Measurements from ENCODE around the gene ZBTB16. TPM values are rescaled to one million over a fixed set of nuclear protein-coding genes. Genes with fewer than 3 reads are reported as not detected.

The ZBTB16 gene, protein sequence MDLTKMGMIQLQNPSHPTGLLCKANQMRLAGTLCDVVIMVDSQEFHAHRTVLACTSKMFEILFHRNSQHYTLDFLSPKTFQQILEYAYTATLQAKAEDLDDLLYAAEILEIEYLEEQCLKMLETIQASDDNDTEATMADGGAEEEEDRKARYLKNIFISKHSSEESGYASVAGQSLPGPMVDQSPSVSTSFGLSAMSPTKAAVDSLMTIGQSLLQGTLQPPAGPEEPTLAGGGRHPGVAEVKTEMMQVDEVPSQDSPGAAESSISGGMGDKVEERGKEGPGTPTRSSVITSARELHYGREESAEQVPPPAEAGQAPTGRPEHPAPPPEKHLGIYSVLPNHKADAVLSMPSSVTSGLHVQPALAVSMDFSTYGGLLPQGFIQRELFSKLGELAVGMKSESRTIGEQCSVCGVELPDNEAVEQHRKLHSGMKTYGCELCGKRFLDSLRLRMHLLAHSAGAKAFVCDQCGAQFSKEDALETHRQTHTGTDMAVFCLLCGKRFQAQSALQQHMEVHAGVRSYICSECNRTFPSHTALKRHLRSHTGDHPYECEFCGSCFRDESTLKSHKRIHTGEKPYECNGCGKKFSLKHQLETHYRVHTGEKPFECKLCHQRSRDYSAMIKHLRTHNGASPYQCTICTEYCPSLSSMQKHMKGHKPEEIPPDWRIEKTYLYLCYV
- total RNA-seq (2021; ENCODE audit: unreplicated experiment) (0.21 TPM), Bru-seq, nascent RNA (percentile 5 among the genes with signal in this experiment), BruChase-seq, experiment 1, labeled RNA remaining after a 2-hour chase (not detected), BruChase-seq, experiment 2, labeled RNA remaining after a 6-hour chase (percentile 2 among the genes with signal in this experiment)
- not detected for polyA plus RNA-seq (2012; ENCODE audit: insufficient read length)
- long read RNA-seq = 0 reads

DNA sequence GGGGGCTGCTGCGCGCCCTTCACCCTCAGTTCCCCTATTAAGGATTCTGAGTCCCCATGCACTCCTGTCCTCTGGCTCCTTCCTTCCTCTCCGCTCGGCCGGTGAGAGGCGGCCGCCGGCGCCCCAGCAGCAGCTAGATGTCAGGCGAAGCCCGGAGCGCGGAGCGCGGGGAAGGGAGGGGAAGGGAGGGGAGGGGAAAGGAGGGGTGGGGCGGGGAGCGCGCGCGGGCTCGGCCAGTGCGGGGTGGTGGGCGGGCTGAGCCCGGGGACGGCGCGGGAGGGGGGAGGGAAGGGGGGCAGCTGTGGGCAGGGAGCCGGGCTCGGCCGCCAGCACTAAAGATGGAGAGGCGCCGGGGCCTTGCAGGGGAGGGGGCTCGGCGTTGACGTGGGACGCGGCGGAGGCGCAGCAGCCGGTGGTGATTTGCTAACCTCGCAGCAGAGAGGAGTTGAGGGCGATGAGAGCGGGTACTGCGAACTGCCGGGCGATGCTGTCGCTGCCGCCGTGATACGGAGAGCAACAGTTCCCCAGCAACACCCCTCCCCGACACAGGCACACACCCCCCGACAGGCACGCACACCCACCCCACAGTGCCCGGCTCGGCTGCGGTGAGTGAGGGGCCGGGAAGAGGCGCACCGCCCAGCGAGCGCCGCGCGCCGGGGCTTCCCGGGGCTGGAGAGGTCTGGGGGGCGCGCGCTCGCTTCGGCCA is at the start of gene ZBTB16:
Gene ZBTB16 (plus strand): TSS at position 434 of the 706 bp plus-strand sequence. CDS start 3,590 bp downstream, outside the sequence.
- no peak for TF ChIP-seq POLR2AphosphoS5 (IDR thresholded peaks at IDR 0.05; ENCODE audit: low read depth, low read length)
- no peak for TF ChIP-seq TCF7L2 (IDR thresholded peaks at IDR 0.05; ENCODE audit: low read depth, low read length)
- TF ChIP-seq, protein P1, sequence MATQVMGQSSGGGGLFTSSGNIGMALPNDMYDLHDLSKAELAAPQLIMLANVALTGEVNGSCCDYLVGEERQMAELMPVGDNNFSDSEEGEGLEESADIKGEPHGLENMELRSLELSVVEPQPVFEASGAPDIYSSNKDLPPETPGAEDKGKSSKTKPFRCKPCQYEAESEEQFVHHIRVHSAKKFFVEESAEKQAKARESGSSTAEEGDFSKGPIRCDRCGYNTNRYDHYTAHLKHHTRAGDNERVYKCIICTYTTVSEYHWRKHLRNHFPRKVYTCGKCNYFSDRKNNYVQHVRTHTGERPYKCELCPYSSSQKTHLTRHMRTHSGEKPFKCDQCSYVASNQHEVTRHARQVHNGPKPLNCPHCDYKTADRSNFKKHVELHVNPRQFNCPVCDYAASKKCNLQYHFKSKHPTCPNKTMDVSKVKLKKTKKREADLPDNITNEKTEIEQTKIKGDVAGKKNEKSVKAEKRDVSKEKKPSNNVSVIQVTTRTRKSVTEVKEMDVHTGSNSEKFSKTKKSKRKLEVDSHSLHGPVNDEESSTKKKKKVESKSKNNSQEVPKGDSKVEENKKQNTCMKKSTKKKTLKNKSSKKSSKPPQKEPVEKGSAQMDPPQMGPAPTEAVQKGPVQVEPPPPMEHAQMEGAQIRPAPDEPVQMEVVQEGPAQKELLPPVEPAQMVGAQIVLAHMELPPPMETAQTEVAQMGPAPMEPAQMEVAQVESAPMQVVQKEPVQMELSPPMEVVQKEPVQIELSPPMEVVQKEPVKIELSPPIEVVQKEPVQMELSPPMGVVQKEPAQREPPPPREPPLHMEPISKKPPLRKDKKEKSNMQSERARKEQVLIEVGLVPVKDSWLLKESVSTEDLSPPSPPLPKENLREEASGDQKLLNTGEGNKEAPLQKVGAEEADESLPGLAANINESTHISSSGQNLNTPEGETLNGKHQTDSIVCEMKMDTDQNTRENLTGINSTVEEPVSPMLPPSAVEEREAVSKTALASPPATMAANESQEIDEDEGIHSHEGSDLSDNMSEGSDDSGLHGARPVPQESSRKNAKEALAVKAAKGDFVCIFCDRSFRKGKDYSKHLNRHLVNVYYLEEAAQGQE (IDR thresholded peaks at IDR 0.05; ENCODE audit: insufficient read depth in 1 of 2, low read depth in 2 of 2, low read length in 1 of 2) = no peak
- TF ChIP-seq, protein P2, sequence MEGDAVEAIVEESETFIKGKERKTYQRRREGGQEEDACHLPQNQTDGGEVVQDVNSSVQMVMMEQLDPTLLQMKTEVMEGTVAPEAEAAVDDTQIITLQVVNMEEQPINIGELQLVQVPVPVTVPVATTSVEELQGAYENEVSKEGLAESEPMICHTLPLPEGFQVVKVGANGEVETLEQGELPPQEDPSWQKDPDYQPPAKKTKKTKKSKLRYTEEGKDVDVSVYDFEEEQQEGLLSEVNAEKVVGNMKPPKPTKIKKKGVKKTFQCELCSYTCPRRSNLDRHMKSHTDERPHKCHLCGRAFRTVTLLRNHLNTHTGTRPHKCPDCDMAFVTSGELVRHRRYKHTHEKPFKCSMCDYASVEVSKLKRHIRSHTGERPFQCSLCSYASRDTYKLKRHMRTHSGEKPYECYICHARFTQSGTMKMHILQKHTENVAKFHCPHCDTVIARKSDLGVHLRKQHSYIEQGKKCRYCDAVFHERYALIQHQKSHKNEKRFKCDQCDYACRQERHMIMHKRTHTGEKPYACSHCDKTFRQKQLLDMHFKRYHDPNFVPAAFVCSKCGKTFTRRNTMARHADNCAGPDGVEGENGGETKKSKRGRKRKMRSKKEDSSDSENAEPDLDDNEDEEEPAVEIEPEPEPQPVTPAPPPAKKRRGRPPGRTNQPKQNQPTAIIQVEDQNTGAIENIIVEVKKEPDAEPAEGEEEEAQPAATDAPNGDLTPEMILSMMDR (IDR thresholded peaks at IDR 0.05) = no peak
- TF ChIP-seq SIN3A (IDR thresholded peaks at IDR 0.05; ENCODE audit: borderline replicate concordance, insufficient read depth, low read depth, low read length) = no peak
- Histone ChIP-seq H3K27me3 (ENCODE audit: control insufficient read depth, insufficient read depth, low read length) (peaks cover 40% of the 10 kb centered on the region), H3K36me3 (ENCODE audit: control insufficient read depth, insufficient read depth, low read length) (no peaks in the 10 kb centered on the region), H3K27ac (ENCODE audit: low read length) (no peak within 1 kb of the TSS), H3K4me1 (ENCODE audit: control insufficient read depth, insufficient read depth, low read length) (no peaks in the 10 kb centered on the region), H3K4me3 (ENCODE audit: low read depth in 2 of 2, low read length in 2 of 2) (peak within 1 kb of the TSS; percentile 48 to 60), H3K9me3 (ENCODE audit: control insufficient read depth, insufficient read depth, low read depth, low read length) (no peaks in the 10 kb centered on the region)
- POLR2A ChIA-PET = no interaction called here
- no peak for DNase-seq (ENCODE audit: low read depth, low spot score)
- intact Hi-C loops (cut with micrococcal nuclease; ENCODE audit: unreplicated experiment) (no loop called here), in situ Hi-C loops (cut with HindIII; ENCODE audit: low pct_unique_long_range_greater_than_20kb, low sequenced_read_pairs) (no loop called here)
- ATAC-seq = 0 out of 2 replicates have a peak, but pooled peaks have one; percentile 22
- BruUV-seq (replicated peaks) = no TSS peak
- CTCF ChIA-PET = no interaction called here

DNA sequence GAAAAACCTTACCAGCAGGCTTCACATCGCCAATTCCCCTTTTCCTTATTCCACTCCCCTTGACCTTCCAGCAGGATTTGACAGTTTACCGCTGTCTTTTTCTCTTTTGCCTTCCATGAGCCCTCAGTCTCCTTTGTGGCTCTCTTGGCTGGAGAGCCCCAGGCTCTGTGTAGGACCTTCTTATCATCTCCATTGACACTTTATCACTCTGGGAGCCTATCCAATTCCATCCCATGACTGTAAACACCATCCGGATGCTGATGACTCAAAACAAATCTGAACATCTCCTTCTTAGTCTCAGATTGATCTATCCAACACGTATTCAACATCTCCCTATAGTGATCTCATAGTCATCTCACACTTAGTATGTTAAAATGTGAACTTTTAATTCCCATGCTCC is 48.6 kb upstream of the ZBTB16 start:
- H3K27ac ChIP-seq (ENCODE audit: low read length) = no peak overlapping the region
- BruUV-seq (replicated peaks) = no TSS peak
- 0 out of 2 replicates have a peak, but pooled peaks cover 4% of the 10 kb centered on the region for H3K27me3 ChIP-seq (ENCODE audit: control insufficient read depth, insufficient read depth, low read length)
- H3K4me3 ChIP-seq (ENCODE audit: low read depth in 2 of 2, low read length in 2 of 2) = no peak overlapping the region
- no peaks in the 10 kb centered on the region for H3K9me3 ChIP-seq (ENCODE audit: control insufficient read depth, insufficient read depth, low read depth, low read length)
- intact Hi-C loops (cut with micrococcal nuclease; ENCODE audit: unreplicated experiment) (no loop called here), in situ Hi-C loops (cut with HindIII; ENCODE audit: low pct_unique_long_range_greater_than_20kb, low sequenced_read_pairs) (no loop called here)
- DNase-seq (ENCODE audit: low read depth, low spot score) (no peak), ATAC-seq (no peak)
- CTCF ChIA-PET = no interaction called here
- H3K4me1 ChIP-seq (ENCODE audit: control insufficient read depth, insufficient read depth, low read length) = no peaks in the 10 kb centered on the region
- H3K36me3 ChIP-seq (ENCODE audit: control insufficient read depth, insufficient read depth, low read length) = no peaks in the 10 kb centered on the region
- POLR2A ChIA-PET = no interaction called here
- TF ChIP-seq POLR2AphosphoS5 (IDR thresholded peaks at IDR 0.05; ENCODE audit: low read depth, low read length) = no peak

All from Panc1 (cell line).